DLD1 (cell line): ENCODE results near the gene SYNE1.

ENCODE experiments used
- in situ Hi-C: cut with HindIII; loops from 2 replicates; pipeline ENCODE4 v1.10.0; 2017; ENCODE audit warnings: low sequenced_read_pairs

Gene SYNE1

GRCh38 chr6:152296648-152297376 lies 340.4 kb downstream of the SYNE1 start:
- in situ Hi-C loops = no loop called here

- in situ Hi-C loops = no loop called here
Observed at GRCh38 chr6:152295920-152296319, 341.2 kb downstream of the SYNE1 start.

- in situ Hi-C loops = no loop called here
Observed at GRCh38 chr6:152295346-152295745, 341.8 kb downstream of the SYNE1 start.

GRCh38 chr6:152293404-152293803 lies 343.8 kb downstream of the SYNE1 start:
- in situ Hi-C loops = no loop called here

DNA sequence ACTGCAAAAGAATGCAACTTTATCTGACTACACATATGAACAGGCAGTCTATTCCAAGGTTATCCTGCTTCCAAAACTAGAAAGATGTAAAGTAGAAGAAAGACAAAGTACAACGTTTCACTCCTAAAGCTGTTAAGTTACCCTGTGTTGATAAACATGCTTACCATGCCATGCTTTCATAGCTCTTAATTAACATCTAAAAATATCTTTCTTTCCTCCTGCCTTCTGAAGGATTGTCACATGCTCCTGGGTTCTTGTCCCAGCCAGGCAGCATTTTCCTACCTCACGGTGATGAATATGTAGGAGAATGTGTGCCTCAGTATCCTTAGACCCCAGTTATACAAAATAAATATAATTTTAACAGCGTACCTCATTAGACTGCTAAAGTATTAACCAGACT lies 344.6 kb downstream of the SYNE1 start:
- in situ Hi-C loops = no loop called here

DNA sequence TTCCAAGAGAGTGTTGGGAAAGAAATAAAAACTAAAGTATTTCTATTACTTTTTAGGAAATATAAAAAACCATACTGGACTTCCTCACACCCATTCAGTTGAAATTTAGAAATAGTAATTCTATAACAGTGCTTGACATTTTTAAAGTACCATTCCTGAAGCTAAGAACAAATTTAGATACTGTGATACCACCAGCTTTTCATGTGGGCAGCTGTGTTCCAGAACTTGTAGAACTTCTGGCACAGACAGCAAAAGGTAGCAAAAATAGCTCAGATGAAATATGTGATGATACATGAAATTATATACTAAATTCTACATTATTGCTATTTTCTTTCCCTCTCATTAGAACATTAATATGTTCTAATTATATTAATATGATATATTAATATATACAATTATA lies 346.5 kb downstream of the SYNE1 start:
- in situ Hi-C loops = no loop called here

DNA sequence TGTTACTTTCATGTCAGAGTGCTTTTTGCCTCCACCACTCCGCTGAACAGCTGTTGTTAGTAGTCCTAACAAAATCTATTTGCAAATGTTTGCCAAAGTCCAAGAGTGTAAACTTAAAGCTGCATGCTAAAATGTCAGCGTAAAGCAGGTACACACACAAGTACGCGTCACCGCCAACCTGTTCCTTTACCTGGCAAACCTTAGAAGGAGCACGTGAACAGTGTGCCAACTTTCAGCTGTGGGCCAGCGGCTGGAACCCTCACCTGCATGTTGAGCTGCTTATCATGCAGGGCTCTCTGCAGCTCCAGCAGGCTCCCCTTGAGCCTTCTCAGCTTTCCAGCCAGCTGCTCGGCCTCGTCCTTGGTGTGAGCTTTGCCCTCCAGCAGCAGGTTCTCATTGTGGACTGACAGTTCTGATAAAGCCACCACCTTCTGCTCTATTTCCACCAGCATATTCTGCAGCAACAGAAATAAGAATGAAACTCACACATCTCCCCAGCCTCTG lies 359.3 kb downstream of the SYNE1 start:
- in situ Hi-C loops = no loop called here

DNA sequence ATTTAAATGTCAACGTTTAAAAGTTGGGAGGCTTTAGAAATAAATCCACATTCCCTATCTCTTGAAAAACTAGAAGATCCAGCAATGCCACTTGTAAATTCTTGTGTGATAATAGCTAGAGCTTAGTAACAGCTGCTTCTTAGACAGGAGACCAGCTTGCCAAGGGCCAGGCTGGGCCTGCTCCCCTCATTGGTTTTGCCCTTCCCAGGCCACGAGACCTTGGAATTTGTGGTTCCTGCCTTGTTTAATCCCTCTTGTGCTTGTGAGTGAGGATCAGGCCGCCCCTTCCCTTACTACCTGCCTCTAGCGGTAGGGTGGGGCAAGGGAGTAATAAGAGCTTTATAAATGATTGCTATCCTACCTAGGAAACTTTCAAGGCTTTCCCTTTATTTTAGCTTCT lies 363.5 kb downstream of the SYNE1 start:
- in situ Hi-C loops = no loop called here

DNA sequence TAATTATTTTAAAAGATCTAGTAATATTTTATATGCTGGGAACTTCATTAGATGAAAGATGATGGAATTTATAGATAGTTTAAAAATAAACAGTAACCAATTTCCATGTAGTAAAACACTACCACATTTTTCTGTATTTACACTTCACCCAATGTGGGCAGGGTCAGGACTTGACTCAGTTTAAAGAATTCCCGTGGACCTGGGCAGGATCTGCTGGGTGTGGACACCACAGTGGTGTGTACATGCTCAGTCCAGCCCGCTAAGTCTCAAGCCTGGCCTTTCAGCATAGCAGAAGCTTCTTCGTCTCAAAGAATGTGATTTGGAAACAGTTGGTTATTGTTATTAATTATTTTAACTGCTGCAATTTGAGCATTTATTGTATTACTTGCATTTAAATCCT lies 364.2 kb downstream of the SYNE1 start:
- in situ Hi-C loops = no loop called here

DNA sequence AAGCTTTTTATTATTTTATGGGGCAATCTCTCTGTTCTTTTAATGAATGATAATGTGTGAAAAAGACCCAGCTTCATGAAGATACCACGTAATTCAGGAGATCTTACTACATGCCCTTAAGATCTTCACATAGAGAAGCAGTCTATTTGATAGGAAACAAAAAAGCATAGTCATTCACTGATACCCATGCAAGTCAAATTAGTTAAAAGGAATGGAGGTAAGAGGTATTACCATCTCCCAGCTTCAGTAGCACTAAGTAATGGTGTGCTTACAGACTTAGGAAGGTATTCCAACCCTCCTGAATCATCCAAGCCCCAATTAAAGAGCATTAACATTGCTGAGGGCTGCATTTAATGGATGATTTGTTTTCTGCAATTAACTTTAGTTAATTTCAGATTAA lies 364.7 kb downstream of the SYNE1 start:
- in situ Hi-C loops = no loop called here

GRCh38 chr6:152271776-152272464 lies 365.2 kb downstream of the SYNE1 start:
- in situ Hi-C loops = no loop called here

- in situ Hi-C loops = no loop called here
Observed at GRCh38 chr6:152270301-152270925, 366.7 kb downstream of the SYNE1 start.

GRCh38 chr6:152268846-152269442 lies 368.2 kb downstream of the SYNE1 start:
- in situ Hi-C loops = no loop called here

DNA sequence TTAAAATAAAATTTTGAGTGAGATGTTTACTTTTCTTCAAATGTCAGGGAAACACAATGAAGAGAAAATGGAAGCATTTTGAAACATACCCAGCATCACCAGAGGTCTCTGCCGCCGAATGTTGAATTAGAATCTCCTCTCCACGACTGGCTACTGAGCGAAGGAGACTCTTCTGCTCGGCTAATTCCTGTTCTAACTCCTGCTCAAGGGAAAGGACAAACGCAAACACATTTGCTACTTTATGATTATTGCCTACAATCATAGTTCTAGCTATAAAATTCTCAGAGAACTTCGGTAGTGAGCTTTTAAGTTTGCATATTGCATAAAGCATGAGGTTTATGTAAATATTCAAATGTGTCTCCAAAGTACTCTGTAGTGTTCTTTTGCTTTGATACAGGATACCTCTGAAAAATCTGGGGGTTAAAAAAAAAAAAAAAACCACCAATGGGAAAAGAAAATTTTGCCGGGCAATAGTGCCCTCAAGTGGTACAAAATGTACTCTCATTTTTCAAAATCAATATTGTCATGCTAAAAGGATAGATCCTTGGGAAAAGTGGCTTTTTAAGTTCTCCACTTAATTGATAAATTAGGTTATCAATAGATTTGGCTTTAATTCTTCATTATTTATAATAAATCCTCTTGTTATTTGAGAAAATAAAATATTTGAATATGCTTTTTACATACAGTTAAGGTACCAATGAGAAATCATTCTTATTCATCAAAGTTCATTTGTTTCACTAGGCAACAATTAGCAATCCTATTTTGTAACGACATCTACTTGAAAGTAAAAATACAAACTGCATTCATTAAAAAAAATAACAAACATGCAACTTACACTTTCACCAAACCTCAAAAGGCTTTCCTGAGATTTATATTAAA lies 369.0 kb downstream of the SYNE1 start:
- in situ Hi-C loops = no loop called here

GRCh38 chr6:152265651-152266050 lies 371.5 kb downstream of the SYNE1 start:
- in situ Hi-C loops = no loop called here

GRCh38 chr6:152263582-152263981 lies 373.6 kb downstream of the SYNE1 start:
- in situ Hi-C loops = no loop called here

DNA sequence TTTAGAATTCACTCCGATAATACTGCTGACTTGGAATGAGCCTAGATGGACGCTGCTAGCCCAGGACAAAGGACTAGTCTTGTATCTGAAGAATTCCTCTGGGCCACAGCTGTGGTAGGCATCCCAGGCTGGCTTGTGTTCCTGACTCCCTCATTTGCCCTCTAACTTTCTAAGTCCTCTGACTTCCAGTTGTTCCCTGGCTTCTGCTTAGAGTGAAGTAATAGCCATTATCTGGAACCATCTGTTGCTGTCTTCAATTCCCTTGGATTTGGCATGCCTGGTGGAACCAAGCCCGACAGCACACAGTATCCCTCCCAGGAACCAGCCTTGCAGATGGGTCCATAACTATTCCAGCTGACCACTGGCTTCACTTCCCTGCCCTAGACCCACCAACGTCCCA lies 376.0 kb downstream of the SYNE1 start:
- in situ Hi-C loops = no loop called here

DNA sequence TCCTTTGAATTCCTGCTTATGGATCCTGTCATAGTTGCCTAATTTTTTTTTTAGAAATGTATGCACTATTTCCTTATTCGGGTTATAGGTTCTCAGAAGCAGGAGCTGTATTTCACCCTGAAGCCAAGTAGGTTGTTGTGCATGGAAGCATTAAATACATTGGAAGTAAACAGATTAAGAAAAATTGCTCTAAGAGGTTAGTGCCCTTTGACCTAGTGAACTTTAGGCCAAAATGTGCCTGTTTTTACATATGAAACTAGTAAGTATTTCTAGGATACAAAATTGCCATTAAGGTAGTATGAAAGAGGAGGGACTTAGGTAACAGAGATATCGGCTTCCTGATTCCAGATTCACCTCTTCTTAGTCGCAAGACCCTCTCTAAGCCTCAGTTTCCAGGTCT lies 377.9 kb downstream of the SYNE1 start:
- in situ Hi-C loops = no loop called here

DNA sequence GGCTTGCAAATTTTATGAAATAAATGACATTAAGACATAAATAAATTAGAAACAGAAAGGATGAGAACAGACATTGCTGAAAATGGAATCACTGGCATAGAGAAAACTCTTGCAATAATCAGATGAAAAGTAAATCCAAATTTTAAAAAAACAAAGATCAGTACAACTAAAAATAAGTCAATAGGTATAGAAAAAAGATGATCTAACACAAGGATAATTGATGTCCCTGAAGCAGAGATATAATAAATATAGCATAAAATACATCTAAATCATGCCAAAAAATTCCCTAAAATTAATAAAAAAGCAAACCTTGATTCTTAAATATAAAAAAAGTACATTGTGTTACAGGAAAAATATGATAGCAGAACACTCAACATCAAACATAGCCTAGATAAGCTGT lies 379.6 kb downstream of the SYNE1 start:
- in situ Hi-C loops = no loop called here

DNA sequence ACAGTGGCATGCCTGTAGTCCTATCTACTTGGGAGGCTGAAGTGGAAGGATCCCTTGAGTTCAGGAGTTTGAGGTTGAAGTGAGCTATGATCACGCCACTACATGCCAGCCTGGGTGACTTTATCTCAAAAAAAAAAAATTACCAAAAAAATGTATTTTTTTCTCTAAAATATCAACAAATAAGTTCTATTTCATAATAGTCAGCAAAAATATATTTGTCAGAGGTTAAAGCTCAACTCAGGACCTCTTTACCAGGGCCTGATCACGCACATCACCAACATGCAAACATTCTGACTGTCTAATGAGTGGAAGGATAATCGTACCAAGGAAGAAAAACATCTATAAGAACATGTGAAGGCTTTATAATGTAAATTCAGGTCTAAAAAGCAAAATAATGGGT lies 387.0 kb downstream of the SYNE1 start:
- in situ Hi-C loops = no loop called here

DNA sequence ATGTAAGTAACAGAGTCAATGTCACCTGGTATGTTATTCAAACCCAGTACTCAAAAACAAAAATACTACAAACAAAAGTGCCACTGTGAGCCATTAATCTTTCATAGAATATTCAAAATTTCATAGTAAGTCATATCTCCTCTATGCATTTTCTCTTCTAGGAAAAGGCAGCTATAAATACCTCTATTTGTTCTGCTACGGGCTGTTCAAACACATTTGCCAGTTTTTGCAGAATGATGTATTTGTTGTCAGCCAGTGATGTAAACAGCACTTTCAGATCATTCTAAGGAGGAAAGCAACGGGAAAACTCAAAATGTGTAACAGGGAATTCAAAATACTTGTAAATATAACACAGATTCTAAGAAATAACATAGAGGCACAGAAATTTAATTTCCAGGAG lies 388.2 kb downstream of the SYNE1 start:
- in situ Hi-C loops = no loop called here
